ENCODE measurements around the gene ERRFI1.

Gene ERRFI1

GRCh38 chr1:8042134-8042533, 16.0 kb upstream of the ERRFI1 start:
- DNase-seq (ENCODE audit: insufficient read length, low spot score) (no peak), FAIRE-seq (no peak)
- TF ChIP-seq CTCF (IDR thresholded peaks at IDR 0.05; ENCODE audit: insufficient read depth, missing control alignments) = no peak

GRCh38 chr1:8040586-8040985, 14.5 kb upstream of the ERRFI1 start:
- DNase-seq (ENCODE audit: insufficient read length, low spot score) (no peak), FAIRE-seq (no peak)
- no peak for TF ChIP-seq CTCF (IDR thresholded peaks at IDR 0.05; ENCODE audit: insufficient read depth, missing control alignments)

GRCh38 chr1:8039071-8039470, 13.0 kb upstream of the ERRFI1 start:
- FAIRE-seq = no peak
- no peak for DNase-seq (ENCODE audit: insufficient read length, low spot score)
- no peak for TF ChIP-seq CTCF (IDR thresholded peaks at IDR 0.05; ENCODE audit: insufficient read depth, missing control alignments)

- DNase-seq (ENCODE audit: insufficient read length, low spot score) (no peak), FAIRE-seq (no peak)
- no peak for TF ChIP-seq CTCF (IDR thresholded peaks at IDR 0.05; ENCODE audit: insufficient read depth, missing control alignments)
These were observed 9.2 kb upstream of the ERRFI1 start for GRCh38 chr1:8035289-8035688.

- DNase-seq (ENCODE audit: insufficient read length, low spot score) (no peak), FAIRE-seq (no peak)
- TF ChIP-seq CTCF (IDR thresholded peaks at IDR 0.05; ENCODE audit: insufficient read depth, missing control alignments) = no peak
These were observed 7.2 kb upstream of the ERRFI1 start for GRCh38 chr1:8033322-8033721.

GRCh38 chr1:8032366-8032910, 6.3 kb upstream of the ERRFI1 start:
- FAIRE-seq = no peak
- TF ChIP-seq CTCF (IDR thresholded peaks at IDR 0.05; ENCODE audit: insufficient read depth, missing control alignments) = no peak

GRCh38 chr1:8031176-8031785, 5.2 kb upstream of the ERRFI1 start:
- no peak for FAIRE-seq
- TF ChIP-seq CTCF (IDR thresholded peaks at IDR 0.05; ENCODE audit: insufficient read depth, missing control alignments) = peak; percentile 72
- no peak for DNase-seq (ENCODE audit: insufficient read length, low spot score)

More at GRCh38 chr1:8032366-8032910, 6.3 kb upstream of the ERRFI1 start:
- DNase-seq (ENCODE audit: insufficient read length, low spot score) = no peak
